K562 (cell line): ENCODE results near the gene USP15. TPM values are rescaled to one million over a fixed set of nuclear protein-coding genes. Genes with fewer than 3 reads are reported as not detected.

Experiments used
- C11orf30 ChIP-seq: fragments of 450-650 bp; IDR thresholded peaks from 2 replicates; pipeline ENCODE4 v1.6.1; 2016; ENCODE audit warnings: low read depth, mild to moderate bottlenecking
- CBX2 ChIP-seq: fragments of 200-600 bp; sonication (generic); IDR thresholded peaks from one replicate; pipeline ENCODE4 v1.6.1; 2012; ENCODE audit warnings: mild to moderate bottlenecking, low read length, inconsistent platforms; ENCODE audit not compliant: insufficient read depth, poor library complexity, severe bottlenecking
- CBX8 ChIP-seq: fragments of 200-600 bp; sonication (generic); IDR thresholded peaks from 2 replicates; pipeline ENCODE4 v1.6.1; 2012; ENCODE audit warnings: borderline replicate concordance, mixed run types, low read depth, mild to moderate bottlenecking, moderate library complexity, mixed read lengths, low read length, control low read depth, inconsistent platforms; ENCODE audit not compliant: poor library complexity, severe bottlenecking; ENCODE audit errors: extremely low read depth
- CSDE1 ChIP-seq, 2 experiments: fragments of 450-650 bp; IDR thresholded peaks; 2 replicates each; pipeline ENCODE4 v1.6.1; 2016; ENCODE audit warnings: mild to moderate bottlenecking in 1 of 2
- ELF2 ChIP-seq: fragments of 250-450 bp; sonication (Bioruptor Pico); IDR thresholded peaks from 2 replicates; pipeline ENCODE4 v1.5.0; 2021; ENCODE audit warnings: mild to moderate bottlenecking
- ERF ChIP-seq: fragments of 450-650 bp; formaldehyde crosslinking; IDR thresholded peaks from 2 replicates; pipeline ENCODE4 v1.4.0; 2020; ENCODE audit warnings: mild to moderate bottlenecking, mixed read lengths
- ETV5 ChIP-seq: sonication (generic); formaldehyde crosslinking; IDR thresholded peaks from 2 replicates; pipeline ENCODE4 v1.4.0; 2020; ENCODE audit warnings: low read depth, mild to moderate bottlenecking, missing genetic modification reagents
- MAFK ChIP-seq: IDR thresholded peaks from 2 replicates; pipeline ENCODE4 v1.6.1; 2011; ENCODE audit warnings: low read length, improper control_type of control experiment
- RBM39 ChIP-seq: fragments of 200-400 bp; formaldehyde crosslinking; optimal IDR thresholded peaks from 2 replicates; pipeline ENCODE3; 2018; ENCODE audit warnings: low read depth, low read length
- SUPT5H ChIP-seq: fragments of 450-650 bp; IDR thresholded peaks from 2 replicates; pipeline ENCODE4 v1.6.1; 2016
- TCF7 ChIP-seq: sonication (generic); IDR thresholded peaks from 2 replicates; pipeline ENCODE4 v1.6.1; 2016; ENCODE audit warnings: antibody characterized with exemption, borderline replicate concordance
- ZC3H8 ChIP-seq: fragments of 450-650 bp; IDR thresholded peaks from 2 replicates; pipeline ENCODE4 v1.6.1; 2017
- ZFP36 ChIP-seq: fragments of 150-350 bp; IDR thresholded peaks from 2 replicates; pipeline ENCODE4 v1.6.1; 2018; ENCODE audit warnings: low read length, low read depth; ENCODE audit not compliant: partially characterized antibody
- ZNF224 ChIP-seq: sonication (generic); formaldehyde crosslinking; IDR thresholded peaks from 2 replicates; pipeline ENCODE4 v1.8.0; 2022; ENCODE audit warnings: mild to moderate bottlenecking, missing genetic modification reagents
- polyA plus RNA-seq, 8 experiments: library from polyadenylated mRNA; depleted of rRNA in 4 of 8; stranded (reverse) in 5 of 8; unstranded in 3 of 8; fragments of >200 nt; fragmentation: Nextera tagmentation in 2 of 8; fragmentation: Illumina TruSeq in 1 of 8; extraction: Ambion mirVana in 2 of 8; extraction: Trizol in 1 of 8; gene quantifications; 2 replicates each; pipeline versions ENCODE4 v1.2.1 to v1.2.3, GENCODE V29; 2011 to 2014; ENCODE audit warnings: inconsistent platforms in 1 of 8, missing spikeins in 1 of 8
- total RNA-seq, 7 experiments: library from RNA; depleted of rRNA in 6 of 7; stranded (reverse); fragments of >200 nt in 6 of 7; fragmentation: Illumina TruSeq in 2 of 7; extraction: Trizol in 2 of 7; gene quantifications; 2 replicates each; pipeline versions ENCODE4 v1.2.1 to v1.2.3, GENCODE V29; 2011 to 2021; ENCODE audit warnings: low replicate concordance in 1 of 7
- TF ChIP-seq, protein P1 (sequence below): fragments of 450-650 bp; IDR thresholded peaks from 2 replicates; pipeline ENCODE4 v1.6.1; 2016; ENCODE audit warnings: mild to moderate bottlenecking, moderate library complexity
- TF ChIP-seq, protein P2 (sequence below), 3 experiments: IDR thresholded peaks in 2 of 3; conservative IDR thresholded peaks in 1 of 3; 2 replicates each; pipeline ENCODE4 v1.5.1; 2011 to 2012; ENCODE audit warnings: low read length in 3 of 3, mild to moderate bottlenecking in 3 of 3, control low read depth in 2 of 3, improper control_type of control experiment in 1 of 3, inconsistent platforms in 1 of 3, low read depth in 1 of 3, mixed read lengths in 1 of 3, moderate library complexity in 1 of 3; ENCODE audit not compliant: insufficient read depth in 2 of 3

The USP15 gene
- total and polyA plus RNA-seq, 9 of the 15 experiments (the other 6 are each of a cell fraction or from before 2014, with no cell fraction given) = 140 to 272 (median 182) TPM

DNA sequence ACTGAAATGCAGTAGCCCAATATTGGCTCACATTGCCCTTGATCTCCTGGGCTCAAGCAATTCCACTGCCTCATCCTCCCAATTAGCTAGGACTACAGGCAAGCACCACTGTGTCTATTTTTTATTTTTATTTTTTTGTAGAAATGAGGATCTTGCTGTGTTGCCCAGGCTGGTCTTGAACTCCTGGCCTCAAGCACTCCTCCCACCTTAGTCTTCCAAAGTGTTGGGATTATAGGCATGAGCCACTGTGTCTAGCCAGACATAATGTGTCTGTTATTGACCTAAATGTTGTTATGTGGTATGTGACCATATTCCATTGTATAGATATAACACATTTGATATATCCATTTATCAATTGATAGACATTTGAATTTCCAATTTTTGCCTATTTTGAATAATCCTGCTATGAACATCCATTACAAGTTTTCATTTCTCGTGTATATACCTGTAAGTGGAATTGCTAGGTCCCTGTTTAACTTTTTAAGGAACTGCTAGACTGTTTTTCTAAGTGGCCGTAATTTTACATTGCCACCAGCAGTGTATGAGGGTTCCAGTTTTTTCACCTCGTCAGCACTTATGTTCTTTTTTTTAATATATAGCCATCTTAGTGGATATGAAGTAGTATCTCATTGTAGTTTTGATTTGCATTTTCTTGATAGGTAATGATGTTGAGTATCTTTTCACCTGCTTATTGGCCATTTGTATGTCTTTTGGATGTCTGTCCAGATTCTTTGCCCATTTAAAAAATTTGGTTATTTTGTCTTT, 9.4 kb downstream of the USP15 start (continued):
- TF ChIP-seq, protein P1, sequence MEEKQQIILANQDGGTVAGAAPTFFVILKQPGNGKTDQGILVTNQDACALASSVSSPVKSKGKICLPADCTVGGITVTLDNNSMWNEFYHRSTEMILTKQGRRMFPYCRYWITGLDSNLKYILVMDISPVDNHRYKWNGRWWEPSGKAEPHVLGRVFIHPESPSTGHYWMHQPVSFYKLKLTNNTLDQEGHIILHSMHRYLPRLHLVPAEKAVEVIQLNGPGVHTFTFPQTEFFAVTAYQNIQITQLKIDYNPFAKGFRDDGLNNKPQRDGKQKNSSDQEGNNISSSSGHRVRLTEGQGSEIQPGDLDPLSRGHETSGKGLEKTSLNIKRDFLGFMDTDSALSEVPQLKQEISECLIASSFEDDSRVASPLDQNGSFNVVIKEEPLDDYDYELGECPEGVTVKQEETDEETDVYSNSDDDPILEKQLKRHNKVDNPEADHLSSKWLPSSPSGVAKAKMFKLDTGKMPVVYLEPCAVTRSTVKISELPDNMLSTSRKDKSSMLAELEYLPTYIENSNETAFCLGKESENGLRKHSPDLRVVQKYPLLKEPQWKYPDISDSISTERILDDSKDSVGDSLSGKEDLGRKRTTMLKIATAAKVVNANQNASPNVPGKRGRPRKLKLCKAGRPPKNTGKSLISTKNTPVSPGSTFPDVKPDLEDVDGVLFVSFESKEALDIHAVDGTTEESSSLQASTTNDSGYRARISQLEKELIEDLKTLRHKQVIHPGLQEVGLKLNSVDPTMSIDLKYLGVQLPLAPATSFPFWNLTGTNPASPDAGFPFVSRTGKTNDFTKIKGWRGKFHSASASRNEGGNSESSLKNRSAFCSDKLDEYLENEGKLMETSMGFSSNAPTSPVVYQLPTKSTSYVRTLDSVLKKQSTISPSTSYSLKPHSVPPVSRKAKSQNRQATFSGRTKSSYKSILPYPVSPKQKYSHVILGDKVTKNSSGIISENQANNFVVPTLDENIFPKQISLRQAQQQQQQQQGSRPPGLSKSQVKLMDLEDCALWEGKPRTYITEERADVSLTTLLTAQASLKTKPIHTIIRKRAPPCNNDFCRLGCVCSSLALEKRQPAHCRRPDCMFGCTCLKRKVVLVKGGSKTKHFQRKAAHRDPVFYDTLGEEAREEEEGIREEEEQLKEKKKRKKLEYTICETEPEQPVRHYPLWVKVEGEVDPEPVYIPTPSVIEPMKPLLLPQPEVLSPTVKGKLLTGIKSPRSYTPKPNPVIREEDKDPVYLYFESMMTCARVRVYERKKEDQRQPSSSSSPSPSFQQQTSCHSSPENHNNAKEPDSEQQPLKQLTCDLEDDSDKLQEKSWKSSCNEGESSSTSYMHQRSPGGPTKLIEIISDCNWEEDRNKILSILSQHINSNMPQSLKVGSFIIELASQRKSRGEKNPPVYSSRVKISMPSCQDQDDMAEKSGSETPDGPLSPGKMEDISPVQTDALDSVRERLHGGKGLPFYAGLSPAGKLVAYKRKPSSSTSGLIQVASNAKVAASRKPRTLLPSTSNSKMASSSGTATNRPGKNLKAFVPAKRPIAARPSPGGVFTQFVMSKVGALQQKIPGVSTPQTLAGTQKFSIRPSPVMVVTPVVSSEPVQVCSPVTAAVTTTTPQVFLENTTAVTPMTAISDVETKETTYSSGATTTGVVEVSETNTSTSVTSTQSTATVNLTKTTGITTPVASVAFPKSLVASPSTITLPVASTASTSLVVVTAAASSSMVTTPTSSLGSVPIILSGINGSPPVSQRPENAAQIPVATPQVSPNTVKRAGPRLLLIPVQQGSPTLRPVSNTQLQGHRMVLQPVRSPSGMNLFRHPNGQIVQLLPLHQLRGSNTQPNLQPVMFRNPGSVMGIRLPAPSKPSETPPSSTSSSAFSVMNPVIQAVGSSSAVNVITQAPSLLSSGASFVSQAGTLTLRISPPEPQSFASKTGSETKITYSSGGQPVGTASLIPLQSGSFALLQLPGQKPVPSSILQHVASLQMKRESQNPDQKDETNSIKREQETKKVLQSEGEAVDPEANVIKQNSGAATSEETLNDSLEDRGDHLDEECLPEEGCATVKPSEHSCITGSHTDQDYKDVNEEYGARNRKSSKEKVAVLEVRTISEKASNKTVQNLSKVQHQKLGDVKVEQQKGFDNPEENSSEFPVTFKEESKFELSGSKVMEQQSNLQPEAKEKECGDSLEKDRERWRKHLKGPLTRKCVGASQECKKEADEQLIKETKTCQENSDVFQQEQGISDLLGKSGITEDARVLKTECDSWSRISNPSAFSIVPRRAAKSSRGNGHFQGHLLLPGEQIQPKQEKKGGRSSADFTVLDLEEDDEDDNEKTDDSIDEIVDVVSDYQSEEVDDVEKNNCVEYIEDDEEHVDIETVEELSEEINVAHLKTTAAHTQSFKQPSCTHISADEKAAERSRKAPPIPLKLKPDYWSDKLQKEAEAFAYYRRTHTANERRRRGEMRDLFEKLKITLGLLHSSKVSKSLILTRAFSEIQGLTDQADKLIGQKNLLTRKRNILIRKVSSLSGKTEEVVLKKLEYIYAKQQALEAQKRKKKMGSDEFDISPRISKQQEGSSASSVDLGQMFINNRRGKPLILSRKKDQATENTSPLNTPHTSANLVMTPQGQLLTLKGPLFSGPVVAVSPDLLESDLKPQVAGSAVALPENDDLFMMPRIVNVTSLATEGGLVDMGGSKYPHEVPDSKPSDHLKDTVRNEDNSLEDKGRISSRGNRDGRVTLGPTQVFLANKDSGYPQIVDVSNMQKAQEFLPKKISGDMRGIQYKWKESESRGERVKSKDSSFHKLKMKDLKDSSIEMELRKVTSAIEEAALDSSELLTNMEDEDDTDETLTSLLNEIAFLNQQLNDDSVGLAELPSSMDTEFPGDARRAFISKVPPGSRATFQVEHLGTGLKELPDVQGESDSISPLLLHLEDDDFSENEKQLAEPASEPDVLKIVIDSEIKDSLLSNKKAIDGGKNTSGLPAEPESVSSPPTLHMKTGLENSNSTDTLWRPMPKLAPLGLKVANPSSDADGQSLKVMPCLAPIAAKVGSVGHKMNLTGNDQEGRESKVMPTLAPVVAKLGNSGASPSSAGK = no peak
- TF ChIP-seq ZC3H8 = no peak
- TF ChIP-seq, protein P2, sequence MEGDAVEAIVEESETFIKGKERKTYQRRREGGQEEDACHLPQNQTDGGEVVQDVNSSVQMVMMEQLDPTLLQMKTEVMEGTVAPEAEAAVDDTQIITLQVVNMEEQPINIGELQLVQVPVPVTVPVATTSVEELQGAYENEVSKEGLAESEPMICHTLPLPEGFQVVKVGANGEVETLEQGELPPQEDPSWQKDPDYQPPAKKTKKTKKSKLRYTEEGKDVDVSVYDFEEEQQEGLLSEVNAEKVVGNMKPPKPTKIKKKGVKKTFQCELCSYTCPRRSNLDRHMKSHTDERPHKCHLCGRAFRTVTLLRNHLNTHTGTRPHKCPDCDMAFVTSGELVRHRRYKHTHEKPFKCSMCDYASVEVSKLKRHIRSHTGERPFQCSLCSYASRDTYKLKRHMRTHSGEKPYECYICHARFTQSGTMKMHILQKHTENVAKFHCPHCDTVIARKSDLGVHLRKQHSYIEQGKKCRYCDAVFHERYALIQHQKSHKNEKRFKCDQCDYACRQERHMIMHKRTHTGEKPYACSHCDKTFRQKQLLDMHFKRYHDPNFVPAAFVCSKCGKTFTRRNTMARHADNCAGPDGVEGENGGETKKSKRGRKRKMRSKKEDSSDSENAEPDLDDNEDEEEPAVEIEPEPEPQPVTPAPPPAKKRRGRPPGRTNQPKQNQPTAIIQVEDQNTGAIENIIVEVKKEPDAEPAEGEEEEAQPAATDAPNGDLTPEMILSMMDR (IDR thresholded peaks at IDR 0.05 in 2 of 3, conservative IDR thresholded peaks at IDR 0.05 in 1 of 3; ENCODE audit: insufficient read depth in 2 of 3, low read depth in 1 of 3, low read length in 3 of 3) = no peak
- TF ChIP-seq ETV5 = no peak
- no peak for TF ChIP-seq CBX2
- TF ChIP-seq C11orf30 = peak; percentile 94
- TF ChIP-seq ZNF224 (CRISPR knock-in tag) = no peak
- TF ChIP-seq CSDE1 (IDR thresholded peaks at IDR 0.05) = no peak
- no peak for TF ChIP-seq CBX8
- TF ChIP-seq ELF2 (CRISPR knock-in tag) = no peak
- no peak for TF ChIP-seq RBM39
- no peak for TF ChIP-seq TCF7
- TF ChIP-seq SUPT5H = no peak
- peak; percentile 91 for TF ChIP-seq MAFK
- no peak for TF ChIP-seq ERF (CRISPR knock-in tag)
- no peak for TF ChIP-seq ZFP36
